ENCODE results near the gene TRIM17. TPM values are rescaled to one million over a fixed set of nuclear protein-coding genes. Genes with fewer than 3 reads are reported as not detected.

TRIM17 gene
- total RNA-seq, 1 donor = under 0.01 TPM

DNA sequence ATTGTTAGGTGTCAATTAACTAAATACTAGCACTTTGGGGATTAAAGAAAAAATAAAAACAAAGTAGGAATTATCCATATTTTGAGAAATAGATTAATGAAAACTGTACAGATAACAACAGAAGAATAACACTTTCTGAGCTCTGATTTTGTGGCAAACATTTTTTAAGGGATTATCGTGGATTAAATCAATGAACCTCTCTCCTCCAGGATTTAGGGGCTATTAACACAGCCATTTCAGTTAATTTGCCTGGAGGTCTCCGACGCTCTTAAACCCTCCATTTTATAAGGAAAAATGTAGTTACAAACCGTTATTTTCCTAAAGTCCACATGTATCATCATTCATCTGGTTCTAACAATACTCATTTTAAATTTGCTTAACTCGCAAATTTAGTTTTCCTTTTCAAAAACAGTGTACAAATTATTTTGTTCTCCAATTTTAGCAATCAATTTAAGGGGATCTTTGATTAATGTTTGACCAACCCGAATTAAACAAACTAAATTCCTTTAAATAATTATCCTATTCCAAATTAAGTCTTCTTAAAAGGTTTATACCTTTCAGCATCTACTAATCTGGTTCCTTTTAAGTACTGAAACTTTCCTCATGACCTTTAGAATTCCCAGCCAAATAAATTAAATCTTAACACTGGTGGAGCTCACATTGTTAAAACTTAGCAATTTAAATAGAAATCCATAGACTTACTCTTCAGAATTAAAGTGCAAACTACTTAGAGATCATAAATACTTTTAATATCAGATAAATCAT, 39.8 kb upstream of the TRIM17 start:
- H3K4me3 ChIP-seq (ENCODE audit: insufficient read depth, low read length) = peak overlapping the region; percentile 83
- H3K4me1 ChIP-seq (ENCODE audit: insufficient read depth, low read length) = peaks cover 4% of the 10 kb centered on the region
- peaks cover 7% of the 10 kb centered on the region for H3K27me3 ChIP-seq (ENCODE audit: insufficient read depth, low read length)
- peak overlapping the region; percentile 92 for H3K4me2 ChIP-seq (ENCODE audit: insufficient read depth, low read length)
- DNase-seq (ENCODE audit: insufficient read length, low spot score, missing footprints) = no peak
- peak overlapping the region; percentile 61 for H3K27ac ChIP-seq (ENCODE audit: low read depth, low read length)
- no peaks in the 10 kb centered on the region for H4K20me1 ChIP-seq (ENCODE audit: insufficient read depth, low read length)
- H3K79me2 ChIP-seq (ENCODE audit: insufficient read depth, low read length) = peaks cover 5% of the 10 kb centered on the region
- no peaks in the 10 kb centered on the region for H3K9me3 ChIP-seq (ENCODE audit: low read depth, low read length)
- TF ChIP-seq, protein P1, sequence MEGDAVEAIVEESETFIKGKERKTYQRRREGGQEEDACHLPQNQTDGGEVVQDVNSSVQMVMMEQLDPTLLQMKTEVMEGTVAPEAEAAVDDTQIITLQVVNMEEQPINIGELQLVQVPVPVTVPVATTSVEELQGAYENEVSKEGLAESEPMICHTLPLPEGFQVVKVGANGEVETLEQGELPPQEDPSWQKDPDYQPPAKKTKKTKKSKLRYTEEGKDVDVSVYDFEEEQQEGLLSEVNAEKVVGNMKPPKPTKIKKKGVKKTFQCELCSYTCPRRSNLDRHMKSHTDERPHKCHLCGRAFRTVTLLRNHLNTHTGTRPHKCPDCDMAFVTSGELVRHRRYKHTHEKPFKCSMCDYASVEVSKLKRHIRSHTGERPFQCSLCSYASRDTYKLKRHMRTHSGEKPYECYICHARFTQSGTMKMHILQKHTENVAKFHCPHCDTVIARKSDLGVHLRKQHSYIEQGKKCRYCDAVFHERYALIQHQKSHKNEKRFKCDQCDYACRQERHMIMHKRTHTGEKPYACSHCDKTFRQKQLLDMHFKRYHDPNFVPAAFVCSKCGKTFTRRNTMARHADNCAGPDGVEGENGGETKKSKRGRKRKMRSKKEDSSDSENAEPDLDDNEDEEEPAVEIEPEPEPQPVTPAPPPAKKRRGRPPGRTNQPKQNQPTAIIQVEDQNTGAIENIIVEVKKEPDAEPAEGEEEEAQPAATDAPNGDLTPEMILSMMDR (IDR thresholded peaks at IDR 0.05; ENCODE audit: extremely low read depth, low read depth, low read length) = no peak
- H2AFZ ChIP-seq (ENCODE audit: low read length) = no peak overlapping the region
- H3K36me3 ChIP-seq (ENCODE audit: insufficient read depth, low read length) = no peaks in the 10 kb centered on the region

GRCh38 chr1:228455715-228456114, 39.1 kb upstream of the TRIM17 start:
- DNase-seq (ENCODE audit: insufficient read length, low spot score, missing footprints) = no peak
- Histone ChIP-seq H3K79me2 (ENCODE audit: insufficient read depth, low read length) (peaks cover 5% of the 10 kb centered on the region), H3K27me3 (ENCODE audit: insufficient read depth, low read length) (peaks cover under 1% of the 10 kb centered on the region), H3K36me3 (ENCODE audit: insufficient read depth, low read length) (no peaks in the 10 kb centered on the region), H3K4me3 (ENCODE audit: insufficient read depth, low read length) (no peak overlapping the region), H3K27ac (ENCODE audit: low read depth, low read length) (no peak overlapping the region), H2AFZ (ENCODE audit: low read length) (no peak overlapping the region), H3K4me1 (ENCODE audit: insufficient read depth, low read length) (peaks cover 4% of the 10 kb centered on the region), H3K9me3 (ENCODE audit: low read depth, low read length) (no peaks in the 10 kb centered on the region), H3K4me2 (ENCODE audit: insufficient read depth, low read length) (no peak overlapping the region), H4K20me1 (ENCODE audit: insufficient read depth, low read length) (no peaks in the 10 kb centered on the region)
- TF ChIP-seq, protein P1 (IDR thresholded peaks at IDR 0.05; ENCODE audit: extremely low read depth, low read depth, low read length) = peak; percentile 17

GRCh38 chr1:228454238-228454637, 37.6 kb upstream of the TRIM17 start:
- H3K27me3 ChIP-seq (ENCODE audit: insufficient read depth, low read length) = no peaks in the 10 kb centered on the region

DNA sequence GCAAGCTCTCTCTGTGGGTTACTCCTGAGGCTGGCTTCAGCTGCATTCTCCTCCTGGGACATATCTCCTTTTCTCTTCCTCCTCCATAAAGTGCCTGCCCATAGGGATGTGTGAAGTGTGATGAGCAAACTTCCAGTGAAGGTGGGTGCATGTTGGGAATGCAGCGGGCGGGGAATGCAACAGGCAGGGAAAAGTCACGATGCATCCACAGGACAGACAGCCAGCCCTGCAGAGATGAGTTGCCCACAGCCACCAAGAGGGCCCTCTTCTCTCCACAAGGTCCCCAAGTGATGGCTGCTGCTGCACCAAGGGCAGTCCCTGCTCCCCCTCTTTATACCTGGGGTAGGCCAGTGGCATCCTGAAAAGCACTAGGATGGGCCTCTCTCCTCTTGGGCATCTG, 37.0 kb upstream of the TRIM17 start:
- Histone ChIP-seq H2AFZ (ENCODE audit: low read length) (no peak overlapping the region), H3K36me3 (ENCODE audit: insufficient read depth, low read length) (no peaks in the 10 kb centered on the region), H3K4me3 (ENCODE audit: insufficient read depth, low read length) (no peak overlapping the region), H3K4me1 (ENCODE audit: insufficient read depth, low read length) (peaks cover 4% of the 10 kb centered on the region), H3K27me3 (ENCODE audit: insufficient read depth, low read length) (no peaks in the 10 kb centered on the region), H3K27ac (ENCODE audit: low read depth, low read length) (no peak overlapping the region), H4K20me1 (ENCODE audit: insufficient read depth, low read length) (no peaks in the 10 kb centered on the region), H3K9me3 (ENCODE audit: low read depth, low read length) (no peaks in the 10 kb centered on the region), H3K79me2 (ENCODE audit: insufficient read depth, low read length) (peaks cover 5% of the 10 kb centered on the region), H3K4me2 (ENCODE audit: insufficient read depth, low read length) (no peak overlapping the region)
- no peak for DNase-seq (ENCODE audit: insufficient read length, low spot score, missing footprints)
- TF ChIP-seq, protein P1 (IDR thresholded peaks at IDR 0.05; ENCODE audit: extremely low read depth, low read depth, low read length) = no peak

More at GRCh38 chr1:228454238-228454637, 37.6 kb upstream of the TRIM17 start:
- Histone ChIP-seq H3K4me2 (ENCODE audit: insufficient read depth, low read length) (no peak overlapping the region), H3K9me3 (ENCODE audit: low read depth, low read length) (no peaks in the 10 kb centered on the region), H3K4me1 (ENCODE audit: insufficient read depth, low read length) (peaks cover 4% of the 10 kb centered on the region), H3K27ac (ENCODE audit: low read depth, low read length) (no peak overlapping the region), H2AFZ (ENCODE audit: low read length) (no peak overlapping the region), H4K20me1 (ENCODE audit: insufficient read depth, low read length) (no peaks in the 10 kb centered on the region), H3K79me2 (ENCODE audit: insufficient read depth, low read length) (peaks cover 5% of the 10 kb centered on the region), H3K36me3 (ENCODE audit: insufficient read depth, low read length) (no peaks in the 10 kb centered on the region), H3K4me3 (ENCODE audit: insufficient read depth, low read length) (no peak overlapping the region)
- TF ChIP-seq, protein P1 (IDR thresholded peaks at IDR 0.05; ENCODE audit: extremely low read depth, low read depth, low read length) = no peak
- DNase-seq (ENCODE audit: insufficient read length, low spot score, missing footprints) = no peak
